OCI-LY7 (cell line): ENCODE results near the gene KRTAP9-6. TPM values are rescaled to one million over a fixed set of nuclear protein-coding genes. Genes with fewer than 3 reads are reported as not detected.
"Not testable (repeated sequence)": the region's sequence is repeated elsewhere in the genome, so short reads cannot be mapped to it uniquely, and the experiment has no call there.

ENCODE experiments used
- BruUV-seq: library from RNA; stranded (reverse); fragments of 400-500 nt; replicated peaks from 2 replicates; lab custom pipeline; 2021; lab: Mats Ljungman, UMichigan
- CTCF ChIA-PET: fragments of 300-600 bp; sonication (Branson Sonifier 250); formaldehyde crosslinking; loops from one replicate; lab custom pipeline; 2022; ENCODE audit warnings: antibody characterized with exemption; ENCODE audit not compliant: unreplicated experiment; lab: Charles Lee
- POLR2A ChIA-PET: fragments of 300-600 bp; sonication (Branson Sonifier 250); formaldehyde crosslinking; loops from one replicate; lab custom pipeline; 2022; ENCODE audit warnings: antibody characterized with exemption; lab: Charles Lee
- DNase-seq: peaks from one replicate; pipeline ENCODE4 v3.0.0-alpha.2; 2015; ENCODE audit warnings: low spot score
- H2AFZ ChIP-seq: fragments of 200-600 bp; sonication (generic), shearing (Covaris generic); 2 replicates; pipeline ENCODE4 v1.6.1; 2014; ENCODE audit warnings: mild to moderate bottlenecking, antibody characterized with exemption, low read length, moderate library complexity
- H3K27ac ChIP-seq: fragments of 200-600 bp; sonication (generic); 2 replicates; pipeline ENCODE4 v1.5.1; 2014; ENCODE audit warnings: mixed run types, low read depth, mild to moderate bottlenecking, moderate library complexity, low read length, inconsistent platforms; ENCODE audit not compliant: poor library complexity, severe bottlenecking
- H3K36me3 ChIP-seq: fragments of 200-600 bp; sonication (generic); 2 replicates; pipeline ENCODE4 v1.6.1; 2014; ENCODE audit warnings: mild to moderate bottlenecking, antibody characterized with exemption, low read length, moderate library complexity, mixed read lengths; ENCODE audit not compliant: insufficient read depth
- H3K4me1 ChIP-seq: fragments of 200-600 bp; sonication (generic); 2 replicates; pipeline ENCODE4 v1.5.1; 2014; ENCODE audit warnings: mild to moderate bottlenecking, low read length; ENCODE audit not compliant: insufficient read depth, poor library complexity, severe bottlenecking
- H3K4me2 ChIP-seq: fragments of 200-600 bp; sonication (generic); 2 replicates; pipeline ENCODE4 v1.6.1; 2014; ENCODE audit warnings: mild to moderate bottlenecking, low read length
- H3K4me3 ChIP-seq: fragments of 200-600 bp; sonication (generic); 2 replicates; pipeline ENCODE4 v1.5.1; 2014; ENCODE audit warnings: mild to moderate bottlenecking, low read depth, low read length; ENCODE audit not compliant: poor library complexity, severe bottlenecking
- H3K79me2 ChIP-seq: fragments of 200-600 bp; sonication (generic); 2 replicates; pipeline ENCODE4 v1.6.1; 2016; ENCODE audit warnings: low read depth, mild to moderate bottlenecking, low read length, moderate library complexity, mixed read lengths; ENCODE audit not compliant: insufficient read depth
- H3K9me2 ChIP-seq: fragments of 200-600 bp; sonication (generic); 2 replicates; pipeline ENCODE4 v1.6.1; 2016; ENCODE audit warnings: mild to moderate bottlenecking, low read length, mixed read lengths; ENCODE audit not compliant: insufficient read depth
- H3K9me3 ChIP-seq: fragments of 200-600 bp; sonication (generic); 2 replicates; pipeline ENCODE4 v1.6.1; 2014; ENCODE audit warnings: mild to moderate bottlenecking, mixed run types, low read length, mixed read lengths
- H4K20me1 ChIP-seq: fragments of 200-600 bp; sonication (generic); 2 replicates; pipeline ENCODE4 v1.6.1; 2014; ENCODE audit warnings: mild to moderate bottlenecking, antibody characterized with exemption, low read length, moderate library complexity, mixed read lengths; ENCODE audit not compliant: insufficient read depth
- EZH2phosphoT487 ChIP-seq: fragments of 200-600 bp; sonication (generic); IDR thresholded peaks from 2 replicates; pipeline ENCODE4 v1.6.1; 2018; ENCODE audit warnings: low read depth, borderline replicate concordance, mild to moderate bottlenecking, mixed run types, antibody characterized with exemption, low read length, moderate library complexity, mixed read lengths
- intact Hi-C: fragments of 100-400 bp; cut with micrococcal nuclease; formaldehyde crosslinking; loops from one replicate; pipeline ENCODE4 v1.10.0; 2022; ENCODE audit not compliant: unreplicated experiment
- total RNA-seq, 2 experiments: library from RNA; depleted of rRNA in 1 of 2; stranded (reverse); fragments of >200 nt in 1 of 2; shearing (Covaris generic) in 1 of 2; gene quantifications; 2 replicates each; pipeline ENCODE4 v1.2.3, GENCODE V29; 2014 to 2022
- TF ChIP-seq, protein P1 (sequence below): fragments of 200-600 bp; sonication (generic); conservative IDR thresholded peaks from 2 replicates; pipeline ENCODE4 v1.5.1; 2014; ENCODE audit warnings: mild to moderate bottlenecking, antibody characterized with exemption, low read length, moderate library complexity, mixed read lengths

The KRTAP9-6 gene
- total RNA-seq, 2 experiments from 2014 or later = not detected

DNA sequence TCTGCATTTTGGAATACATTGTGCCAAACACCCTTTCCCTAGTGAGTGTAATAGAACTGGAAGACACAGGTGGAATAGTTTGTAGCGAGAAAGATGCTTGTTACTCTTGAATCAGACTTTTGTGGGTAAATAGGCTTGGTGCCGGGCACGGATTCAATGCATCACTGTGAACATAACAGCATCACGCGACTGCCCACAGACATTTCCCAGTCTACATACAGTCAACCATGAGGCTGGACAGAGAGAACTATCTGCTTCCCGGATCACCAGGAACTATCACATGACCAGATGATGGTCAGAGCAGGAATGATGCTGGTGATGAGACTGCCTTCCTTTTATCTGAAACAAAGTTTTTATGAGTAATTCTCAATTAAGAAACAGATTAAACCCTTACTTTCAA is 39.1 kb upstream of the KRTAP9-6 start:
- no peaks in the 10 kb centered on the region for H3K9me2 ChIP-seq
- H2AFZ ChIP-seq = no peak overlapping the region
- H4K20me1 ChIP-seq = no peaks in the 10 kb centered on the region
- H3K27ac ChIP-seq = no peak overlapping the region
- DNase-seq = no peak
- no peaks in the 10 kb centered on the region for H3K79me2 ChIP-seq
- H3K9me3 ChIP-seq = no peaks in the 10 kb centered on the region
- intact Hi-C loops = no loop called here
- no peak overlapping the region for H3K4me2 ChIP-seq
- CTCF ChIA-PET = no interaction called here
- POLR2A ChIA-PET = no interaction called here
- no peaks in the 10 kb centered on the region for H3K4me1 ChIP-seq
- H3K4me3 ChIP-seq = no peak overlapping the region
- TF ChIP-seq, protein P1, sequence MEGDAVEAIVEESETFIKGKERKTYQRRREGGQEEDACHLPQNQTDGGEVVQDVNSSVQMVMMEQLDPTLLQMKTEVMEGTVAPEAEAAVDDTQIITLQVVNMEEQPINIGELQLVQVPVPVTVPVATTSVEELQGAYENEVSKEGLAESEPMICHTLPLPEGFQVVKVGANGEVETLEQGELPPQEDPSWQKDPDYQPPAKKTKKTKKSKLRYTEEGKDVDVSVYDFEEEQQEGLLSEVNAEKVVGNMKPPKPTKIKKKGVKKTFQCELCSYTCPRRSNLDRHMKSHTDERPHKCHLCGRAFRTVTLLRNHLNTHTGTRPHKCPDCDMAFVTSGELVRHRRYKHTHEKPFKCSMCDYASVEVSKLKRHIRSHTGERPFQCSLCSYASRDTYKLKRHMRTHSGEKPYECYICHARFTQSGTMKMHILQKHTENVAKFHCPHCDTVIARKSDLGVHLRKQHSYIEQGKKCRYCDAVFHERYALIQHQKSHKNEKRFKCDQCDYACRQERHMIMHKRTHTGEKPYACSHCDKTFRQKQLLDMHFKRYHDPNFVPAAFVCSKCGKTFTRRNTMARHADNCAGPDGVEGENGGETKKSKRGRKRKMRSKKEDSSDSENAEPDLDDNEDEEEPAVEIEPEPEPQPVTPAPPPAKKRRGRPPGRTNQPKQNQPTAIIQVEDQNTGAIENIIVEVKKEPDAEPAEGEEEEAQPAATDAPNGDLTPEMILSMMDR = no peak
- no peak for TF ChIP-seq EZH2phosphoT487
- H3K36me3 ChIP-seq = no peaks in the 10 kb centered on the region
- BruUV-seq = no TSS peak

DNA sequence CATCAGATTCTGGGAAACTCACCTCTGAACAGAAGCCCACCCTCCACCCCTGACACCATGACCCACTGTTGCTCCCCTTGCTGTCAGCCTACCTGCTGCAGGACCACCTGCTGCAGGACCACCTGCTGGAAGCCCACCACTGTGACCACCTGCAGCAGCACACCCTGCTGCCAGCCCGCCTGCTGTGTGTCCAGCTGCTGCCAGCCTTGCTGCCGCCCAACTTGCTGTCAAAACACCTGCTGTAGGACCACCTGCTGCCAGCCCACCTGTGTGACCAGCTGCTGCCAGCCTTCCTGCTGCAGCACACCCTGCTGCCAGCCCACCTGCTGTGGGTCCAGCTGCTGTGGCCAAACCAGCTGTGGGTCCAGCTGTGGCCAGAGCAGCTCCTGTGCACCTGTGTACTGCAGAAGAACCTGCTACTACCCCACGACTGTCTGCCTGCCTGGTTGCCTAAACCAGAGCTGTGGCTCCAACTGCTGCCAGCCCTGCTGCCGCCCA is 38.5 kb upstream of the KRTAP9-6 start, which contains the start of gene KRTAP9-2:
Gene KRTAP9-2, plus strand, starts transcription at position 51 of the 498 bp plus-strand sequence. Its CDS starts 7 bp downstream, at position 58.
- H3K4me2 ChIP-seq, BruUV-seq, H3K9me2 ChIP-seq, H3K79me2 ChIP-seq, DNase-seq, H3K4me1 ChIP-seq, H3K27ac ChIP-seq, H3K9me3 ChIP-seq, H4K20me1 ChIP-seq, CTCF ChIA-PET, POLR2A ChIA-PET, H3K36me3 ChIP-seq, H2AFZ ChIP-seq, H3K4me3 ChIP-seq, intact Hi-C loops: not testable (repeated sequence)

DNA sequence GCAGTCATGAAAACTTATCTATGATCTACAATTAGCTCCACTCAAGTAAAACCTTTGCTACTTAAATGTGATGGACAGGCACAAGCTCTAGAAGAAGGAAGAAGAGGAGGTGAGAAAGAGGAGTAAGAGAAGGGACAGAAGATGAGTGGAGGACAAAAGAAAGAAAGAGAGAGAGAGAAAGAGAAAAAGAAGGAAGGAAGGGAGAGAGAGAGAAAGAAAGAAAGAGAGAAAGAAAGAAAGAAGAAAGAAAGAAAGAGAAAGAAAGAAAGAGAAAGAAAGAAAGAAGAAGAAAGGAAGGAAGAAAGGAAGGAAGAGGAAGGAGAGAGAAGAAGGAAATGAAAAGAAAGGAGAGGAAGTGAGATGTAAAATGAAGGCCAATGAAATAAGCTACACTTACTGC is 35.1 kb upstream of the KRTAP9-6 start:
- Histone ChIP-seq H3K36me3 (no peaks in the 10 kb centered on the region), H3K4me3 (no peak overlapping the region), H3K79me2 (no peaks in the 10 kb centered on the region), H3K4me2 (no peak overlapping the region), H2AFZ (no peak overlapping the region), H4K20me1 (no peaks in the 10 kb centered on the region), H3K9me3 (no peaks in the 10 kb centered on the region), H3K4me1 (no peaks in the 10 kb centered on the region), H3K9me2 (no peaks in the 10 kb centered on the region), H3K27ac (no peak overlapping the region)
- ChIA-PET CTCF (no interaction called here), POLR2A (interaction anchor here (0.7 kb wide), 1 partner anchor 420 kb away, joined by 3 read pairs; no protein-coding TSS in a partner anchor)
- no TSS peak for BruUV-seq
- TF ChIP-seq EZH2phosphoT487 = no peak
- TF ChIP-seq, protein P1 = no peak
- DNase-seq = no peak
- intact Hi-C loops = no loop called here
